Parathyroid adenoma (tissue), 2 donors: Measurements from ENCODE around the gene SLC25A33.

Source experiments
- H2AFZ ChIP-seq: fragments of 300-600 bp; sonication (generic); one replicate; pipeline ENCODE4 v1.7.0; 2017; ENCODE audit warnings: antibody characterized with exemption, mild to moderate bottlenecking
- H3K27ac ChIP-seq: fragments of 300-600 bp; sonication (generic); one replicate; pipeline ENCODE4 v1.7.0; 2017
- H3K27me3 ChIP-seq: fragments of 300-600 bp; sonication (generic); one replicate; pipeline ENCODE4 v1.7.0; 2017; ENCODE audit warnings: low read length; ENCODE audit not compliant: control insufficient read depth, insufficient read depth
- H3K36me3 ChIP-seq: fragments of 300-600 bp; sonication (generic); one replicate; pipeline ENCODE4 v1.7.0; 2017; ENCODE audit warnings: low read length; ENCODE audit not compliant: control insufficient read depth, insufficient read depth
- H3K4me1 ChIP-seq: fragments of 300-600 bp; sonication (generic); one replicate; pipeline ENCODE4 v1.7.0; 2017; ENCODE audit warnings: control low read depth
- H3K4me2 ChIP-seq: fragments of 300-600 bp; sonication (generic); one replicate; pipeline ENCODE4 v1.7.0; 2017; ENCODE audit warnings: low read length
- H3K4me3 ChIP-seq: fragments of 300-600 bp; sonication (generic); one replicate; pipeline ENCODE4 v1.7.0; 2017; ENCODE audit warnings: low read depth, low read length
- H3K79me2 ChIP-seq: fragments of 300-600 bp; sonication (generic); one replicate; pipeline ENCODE4 v1.7.0; 2017; ENCODE audit warnings: control low read depth
- H3K9ac ChIP-seq: fragments of 300-600 bp; sonication (generic); one replicate; pipeline ENCODE4 v1.7.0; 2017; ENCODE audit warnings: mild to moderate bottlenecking
- H3K9me3 ChIP-seq: fragments of 300-600 bp; sonication (generic); one replicate; pipeline ENCODE4 v1.7.0; 2017; ENCODE audit warnings: low read length; ENCODE audit not compliant: control insufficient read depth
- CTCF ChIP-seq: fragments of 300-600 bp; sonication (generic); IDR thresholded peaks from one replicate; pipeline ENCODE4 v1.7.0; 2017; ENCODE audit warnings: antibody characterized with exemption, mild to moderate bottlenecking
- donor health status: primary hyperparathyroidism.

Gene SLC25A33

GRCh38 chr1:9591669-9592509 lies 52.6 kb downstream of the SLC25A33 start:
- peaks cover 12% of the 10 kb centered on the region for H3K4me1 ChIP-seq
- H3K27ac ChIP-seq, result no peak overlapping the region
- H3K9me3 ChIP-seq, result no peaks in the 10 kb centered on the region
- TF ChIP-seq CTCF, result no peak
- no peak overlapping the region for H3K4me3 ChIP-seq
- H3K9ac ChIP-seq, result no peak overlapping the region
- no peaks in the 10 kb centered on the region for H3K27me3 ChIP-seq
- H3K4me2 ChIP-seq, result no peak overlapping the region
- no peak overlapping the region for H2AFZ ChIP-seq
- H3K79me2 ChIP-seq, result peaks cover 11% of the 10 kb centered on the region
- H3K36me3 ChIP-seq, result no peaks in the 10 kb centered on the region

- H3K36me3 ChIP-seq, result no peaks in the 10 kb centered on the region
- no peak overlapping the region for H3K9ac ChIP-seq
- H3K4me3 ChIP-seq, result no peak overlapping the region
- peaks cover 12% of the 10 kb centered on the region for H3K4me1 ChIP-seq
- no peaks in the 10 kb centered on the region for H3K27me3 ChIP-seq
- H3K27ac ChIP-seq, result no peak overlapping the region
- no peak overlapping the region for H2AFZ ChIP-seq
- TF ChIP-seq CTCF, result no peak
- H3K4me2 ChIP-seq, result no peak overlapping the region
- H3K79me2 ChIP-seq, result peaks cover 11% of the 10 kb centered on the region
- H3K9me3 ChIP-seq, result no peaks in the 10 kb centered on the region
Measured at GRCh38 chr1:9592510-9593075, 53.3 kb downstream of the SLC25A33 start.

GRCh38 chr1:9593147-9593491 lies 53.9 kb downstream of the SLC25A33 start:
- peak overlapping the region; percentile 25 for H3K4me3 ChIP-seq
- H3K4me2 ChIP-seq, result peak overlapping the region; percentile 48
- H3K27ac ChIP-seq, result peak overlapping the region; percentile 49
- no peaks in the 10 kb centered on the region for H3K9me3 ChIP-seq
- TF ChIP-seq CTCF, result no peak
- peak overlapping the region; percentile 62 for H2AFZ ChIP-seq
- peaks cover 12% of the 10 kb centered on the region for H3K4me1 ChIP-seq
- H3K79me2 ChIP-seq, result peaks cover 11% of the 10 kb centered on the region
- H3K27me3 ChIP-seq, result no peaks in the 10 kb centered on the region
- no peak overlapping the region for H3K9ac ChIP-seq
- H3K36me3 ChIP-seq, result no peaks in the 10 kb centered on the region

- TF ChIP-seq CTCF, result no peak
- no peaks in the 10 kb centered on the region for H3K36me3 ChIP-seq
- peak overlapping the region; percentile 49 for H3K27ac ChIP-seq
- no peaks in the 10 kb centered on the region for H3K9me3 ChIP-seq
- peak overlapping the region; percentile 48 for H3K4me2 ChIP-seq
- H3K79me2 ChIP-seq, result peaks cover 11% of the 10 kb centered on the region
- peak overlapping the region; percentile 62 for H2AFZ ChIP-seq
- no peaks in the 10 kb centered on the region for H3K27me3 ChIP-seq
- H3K4me1 ChIP-seq, result peaks cover 12% of the 10 kb centered on the region
- peak overlapping the region; percentile 25 for H3K4me3 ChIP-seq
- H3K9ac ChIP-seq, result no peak overlapping the region
Measured at GRCh38 chr1:9593492-9594465, 54.5 kb downstream of the SLC25A33 start.
